Mammary epithelial cell (primary cell): ENCODE results near the gene PLEKHG4B.

Experiments
- CTCF ChIP-seq, 2 donors: IDR thresholded peaks in 1 of 2; conservative IDR thresholded peaks in 1 of 2; 2 replicates each; pipeline ENCODE4 v1.5.1; 2011 to 2012; ENCODE audit warnings: inconsistent platforms in 2 of 2, low read length in 2 of 2, mild to moderate bottlenecking in 2 of 2, control low read depth in 1 of 2, low read depth in 1 of 2; ENCODE audit not compliant: insufficient read depth in 1 of 2; ENCODE audit errors: extremely low read depth in 1 of 2
- EZH2 ChIP-seq: IDR thresholded peaks from 2 replicates; pipeline ENCODE4 v1.6.1; 2012; ENCODE audit warnings: low read length, inconsistent platforms, borderline replicate concordance

- no peak for TF ChIP-seq CTCF (conservative IDR thresholded peaks at IDR 0.05 in 1 of 2, IDR thresholded peaks at IDR 0.05 in 1 of 2; ENCODE audit: extremely low read depth in 1 of 2, insufficient read depth in 1 of 2, low read depth in 1 of 2, low read length in 2 of 2)
- no peak for TF ChIP-seq EZH2
Measured at GRCh38 chr5:162565-163337, 70.8 kb downstream of the PLEKHG4B start.
